GM23338 (cell line): ENCODE results near the gene SULF2.

Experiments
- CREB1 ChIP-seq: fragments of 250-450 bp; sonication (Bioruptor Pico); IDR thresholded peaks from 2 replicates; pipeline ENCODE4 v1.5.0; 2020; ENCODE audit warnings: low read depth, mild to moderate bottlenecking, moderate library complexity
- EZH2 ChIP-seq: fragments of 200-600 bp; sonication (generic); IDR thresholded peaks from one replicate; pipeline ENCODE4 v1.8.0; 2017; ENCODE audit warnings: antibody characterized with exemption, mild to moderate bottlenecking, low read depth; ENCODE audit not compliant: unreplicated experiment
- EZH2phosphoT487 ChIP-seq: fragments of 200-600 bp; sonication (generic); IDR thresholded peaks from one replicate; pipeline ENCODE4 v1.8.1; 2018; ENCODE audit warnings: antibody characterized with exemption; ENCODE audit not compliant: unreplicated experiment
- JUNB ChIP-seq: IDR thresholded peaks from one replicate; pipeline ENCODE4 v1.6.1; 2016; ENCODE audit warnings: antibody characterized with exemption; ENCODE audit not compliant: unreplicated experiment
- NANOG ChIP-seq: IDR thresholded peaks from 2 replicates; pipeline ENCODE4 v1.6.1; 2016; ENCODE audit warnings: antibody characterized with exemption, borderline replicate concordance
- POLR2AphosphoS5 ChIP-seq: IDR thresholded peaks from 2 replicates; pipeline ENCODE4 v1.6.1; 2016; ENCODE audit warnings: antibody characterized with exemption, low read depth
- STAT1 ChIP-seq: IDR thresholded peaks from one replicate; pipeline ENCODE4 v1.6.1; 2016; ENCODE audit warnings: antibody characterized with exemption; ENCODE audit not compliant: unreplicated experiment
- ZNF114 ChIP-seq: fragments of 250-450 bp; sonication (Bioruptor Pico); IDR thresholded peaks from 2 replicates; pipeline ENCODE4 v1.5.0; 2020; ENCODE audit warnings: mild to moderate bottlenecking, moderate library complexity
- ZNF331 ChIP-seq: fragments of 250-450 bp; sonication (Bioruptor Pico); IDR thresholded peaks from 2 replicates; pipeline ENCODE4 v1.5.0; 2020; ENCODE audit warnings: low read depth, mild to moderate bottlenecking, moderate library complexity
- TF ChIP-seq, protein P1 (sequence below), 2 experiments: fragments of 200-600 bp in 1 of 2; sonication (generic) in 1 of 2; conservative IDR thresholded peaks; 2 replicates each; pipeline versions ENCODE4 v1.5.1 to v1.6.1; 2016 to 2017; ENCODE audit warnings: antibody characterized with exemption in 2 of 2, low read depth in 2 of 2, mild to moderate bottlenecking in 2 of 2, moderate library complexity in 1 of 2
- TF ChIP-seq, protein P2 (sequence below): IDR thresholded peaks from one replicate; pipeline ENCODE4 v1.6.1; 2018; ENCODE audit warnings: antibody characterized with exemption; ENCODE audit not compliant: unreplicated experiment
- TF ChIP-seq, protein P3 (sequence below): IDR thresholded peaks from 2 replicates; pipeline ENCODE4 v1.6.1; 2016; ENCODE audit warnings: antibody characterized with exemption

DNA sequence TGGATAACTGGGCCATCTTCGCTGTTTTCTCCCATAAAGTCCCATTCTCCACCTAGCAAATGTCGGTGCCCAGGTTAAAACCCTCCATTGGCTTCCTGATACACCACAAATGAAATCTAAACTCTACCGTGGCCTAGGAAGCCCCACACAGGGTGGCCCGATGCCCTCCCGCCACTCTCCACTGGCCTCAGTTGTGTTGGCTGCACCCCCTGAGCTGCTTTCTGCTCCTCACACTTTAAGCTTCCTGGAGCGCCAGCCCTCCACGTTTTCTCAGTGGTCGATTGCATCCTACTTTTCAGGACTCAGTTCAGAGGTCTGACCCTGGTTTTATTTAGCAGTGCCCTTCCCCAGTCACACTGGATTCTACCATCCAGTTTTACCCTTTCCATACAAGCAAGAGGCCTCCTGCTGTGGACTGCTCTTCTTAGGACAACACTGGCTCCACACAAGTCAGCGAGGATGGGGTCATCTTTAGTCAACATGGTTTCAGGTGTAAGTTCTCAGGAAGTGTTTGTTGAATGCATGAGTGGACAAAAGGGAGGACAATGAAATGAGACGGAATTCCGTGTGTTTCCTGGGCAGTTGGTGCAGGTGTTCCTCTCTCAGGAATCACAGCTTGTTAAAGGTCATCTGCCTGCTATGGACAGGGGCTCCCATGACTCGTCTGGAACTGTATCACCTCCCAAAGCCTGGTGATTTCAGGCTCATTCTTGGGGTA is 124.1 kb downstream of the SULF2 start:
- TF ChIP-seq EZH2phosphoT487 (no peak), STAT1 (no peak), EZH2 (no peak), POLR2AphosphoS5 (no peak), JUNB (no peak), ZNF114 (no peak), NANOG (no peak), ZNF331 (CRISPR knock-in tag) (no peak), CREB1 (CRISPR knock-in tag) (no peak)
- TF ChIP-seq, protein P1, sequence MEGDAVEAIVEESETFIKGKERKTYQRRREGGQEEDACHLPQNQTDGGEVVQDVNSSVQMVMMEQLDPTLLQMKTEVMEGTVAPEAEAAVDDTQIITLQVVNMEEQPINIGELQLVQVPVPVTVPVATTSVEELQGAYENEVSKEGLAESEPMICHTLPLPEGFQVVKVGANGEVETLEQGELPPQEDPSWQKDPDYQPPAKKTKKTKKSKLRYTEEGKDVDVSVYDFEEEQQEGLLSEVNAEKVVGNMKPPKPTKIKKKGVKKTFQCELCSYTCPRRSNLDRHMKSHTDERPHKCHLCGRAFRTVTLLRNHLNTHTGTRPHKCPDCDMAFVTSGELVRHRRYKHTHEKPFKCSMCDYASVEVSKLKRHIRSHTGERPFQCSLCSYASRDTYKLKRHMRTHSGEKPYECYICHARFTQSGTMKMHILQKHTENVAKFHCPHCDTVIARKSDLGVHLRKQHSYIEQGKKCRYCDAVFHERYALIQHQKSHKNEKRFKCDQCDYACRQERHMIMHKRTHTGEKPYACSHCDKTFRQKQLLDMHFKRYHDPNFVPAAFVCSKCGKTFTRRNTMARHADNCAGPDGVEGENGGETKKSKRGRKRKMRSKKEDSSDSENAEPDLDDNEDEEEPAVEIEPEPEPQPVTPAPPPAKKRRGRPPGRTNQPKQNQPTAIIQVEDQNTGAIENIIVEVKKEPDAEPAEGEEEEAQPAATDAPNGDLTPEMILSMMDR (conservative IDR thresholded peaks at IDR 0.05; ENCODE audit: low read depth in 2 of 2), result no peak
- TF ChIP-seq, protein P2, sequence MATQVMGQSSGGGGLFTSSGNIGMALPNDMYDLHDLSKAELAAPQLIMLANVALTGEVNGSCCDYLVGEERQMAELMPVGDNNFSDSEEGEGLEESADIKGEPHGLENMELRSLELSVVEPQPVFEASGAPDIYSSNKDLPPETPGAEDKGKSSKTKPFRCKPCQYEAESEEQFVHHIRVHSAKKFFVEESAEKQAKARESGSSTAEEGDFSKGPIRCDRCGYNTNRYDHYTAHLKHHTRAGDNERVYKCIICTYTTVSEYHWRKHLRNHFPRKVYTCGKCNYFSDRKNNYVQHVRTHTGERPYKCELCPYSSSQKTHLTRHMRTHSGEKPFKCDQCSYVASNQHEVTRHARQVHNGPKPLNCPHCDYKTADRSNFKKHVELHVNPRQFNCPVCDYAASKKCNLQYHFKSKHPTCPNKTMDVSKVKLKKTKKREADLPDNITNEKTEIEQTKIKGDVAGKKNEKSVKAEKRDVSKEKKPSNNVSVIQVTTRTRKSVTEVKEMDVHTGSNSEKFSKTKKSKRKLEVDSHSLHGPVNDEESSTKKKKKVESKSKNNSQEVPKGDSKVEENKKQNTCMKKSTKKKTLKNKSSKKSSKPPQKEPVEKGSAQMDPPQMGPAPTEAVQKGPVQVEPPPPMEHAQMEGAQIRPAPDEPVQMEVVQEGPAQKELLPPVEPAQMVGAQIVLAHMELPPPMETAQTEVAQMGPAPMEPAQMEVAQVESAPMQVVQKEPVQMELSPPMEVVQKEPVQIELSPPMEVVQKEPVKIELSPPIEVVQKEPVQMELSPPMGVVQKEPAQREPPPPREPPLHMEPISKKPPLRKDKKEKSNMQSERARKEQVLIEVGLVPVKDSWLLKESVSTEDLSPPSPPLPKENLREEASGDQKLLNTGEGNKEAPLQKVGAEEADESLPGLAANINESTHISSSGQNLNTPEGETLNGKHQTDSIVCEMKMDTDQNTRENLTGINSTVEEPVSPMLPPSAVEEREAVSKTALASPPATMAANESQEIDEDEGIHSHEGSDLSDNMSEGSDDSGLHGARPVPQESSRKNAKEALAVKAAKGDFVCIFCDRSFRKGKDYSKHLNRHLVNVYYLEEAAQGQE, result no peak
- TF ChIP-seq, protein P3, sequence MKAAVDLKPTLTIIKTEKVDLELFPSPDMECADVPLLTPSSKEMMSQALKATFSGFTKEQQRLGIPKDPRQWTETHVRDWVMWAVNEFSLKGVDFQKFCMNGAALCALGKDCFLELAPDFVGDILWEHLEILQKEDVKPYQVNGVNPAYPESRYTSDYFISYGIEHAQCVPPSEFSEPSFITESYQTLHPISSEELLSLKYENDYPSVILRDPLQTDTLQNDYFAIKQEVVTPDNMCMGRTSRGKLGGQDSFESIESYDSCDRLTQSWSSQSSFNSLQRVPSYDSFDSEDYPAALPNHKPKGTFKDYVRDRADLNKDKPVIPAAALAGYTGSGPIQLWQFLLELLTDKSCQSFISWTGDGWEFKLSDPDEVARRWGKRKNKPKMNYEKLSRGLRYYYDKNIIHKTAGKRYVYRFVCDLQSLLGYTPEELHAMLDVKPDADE, result no peak
